DMS53 (cell line): ENCODE results near the gene PDE9A.

Source experiments
- DNase-seq: peaks from one replicate; lab custom pipeline; 2025; lab: John Stamatoyannopoulos, UW

Gene PDE9A

GRCh38 chr21:42758721-42759593 lies 105.5 kb downstream of the PDE9A start:
- no peak for DNase-seq

GRCh38 chr21:42759594-42759927 lies 106.1 kb downstream of the PDE9A start:
- no peak for DNase-seq

- DNase-seq = no peak
Measured at GRCh38 chr21:42760361-42760950, 107.0 kb downstream of the PDE9A start.

- no peak for DNase-seq
Measured at GRCh38 chr21:42760951-42761751, 107.7 kb downstream of the PDE9A start.

GRCh38 chr21:42761776-42762335 lies 108.4 kb downstream of the PDE9A start:
- no peak for DNase-seq

- no peak for DNase-seq
Measured at GRCh38 chr21:42763581-42764442, 110.4 kb downstream of the PDE9A start.

GRCh38 chr21:42764443-42764760 lies 111.0 kb downstream of the PDE9A start:
- no peak for DNase-seq

GRCh38 chr21:42764883-42765282 lies 111.5 kb downstream of the PDE9A start:
- no peak for DNase-seq

- DNase-seq = no peak
Measured at GRCh38 chr21:42765656-42766055, 112.2 kb downstream of the PDE9A start.

- DNase-seq = no peak
Measured at GRCh38 chr21:42766739-42767560, 113.5 kb downstream of the PDE9A start.

GRCh38 chr21:42767561-42767835 lies 114.1 kb downstream of the PDE9A start:
- no peak for DNase-seq

GRCh38 chr21:42768324-42769121 lies 115.1 kb downstream of the PDE9A start:
- no peak for DNase-seq

GRCh38 chr21:42769183-42769819 lies 115.9 kb downstream of the PDE9A start:
- no peak for DNase-seq

- no peak for DNase-seq
Measured at GRCh38 chr21:42769820-42770716, 116.6 kb downstream of the PDE9A start.

GRCh38 chr21:42770717-42771502 lies 117.5 kb downstream of the PDE9A start:
- DNase-seq = no peak

- DNase-seq = no peak
Measured at GRCh38 chr21:42771503-42771805, 118.0 kb downstream of the PDE9A start.

- no peak for DNase-seq
Measured at GRCh38 chr21:42775123-42775522, 121.7 kb downstream of the PDE9A start.

GRCh38 chr21:42775891-42776290 lies 122.5 kb downstream of the PDE9A start:
- DNase-seq = no peak
